ENCODE data around the gene ROR2. TPM values are rescaled to one million over a fixed set of nuclear protein-coding genes. Genes with fewer than 3 reads are reported as not detected.

The ROR2 gene
- total and polyA plus RNA-seq, 11 donors = 0.18 to 9.0 (median 0.49) TPM

DNA sequence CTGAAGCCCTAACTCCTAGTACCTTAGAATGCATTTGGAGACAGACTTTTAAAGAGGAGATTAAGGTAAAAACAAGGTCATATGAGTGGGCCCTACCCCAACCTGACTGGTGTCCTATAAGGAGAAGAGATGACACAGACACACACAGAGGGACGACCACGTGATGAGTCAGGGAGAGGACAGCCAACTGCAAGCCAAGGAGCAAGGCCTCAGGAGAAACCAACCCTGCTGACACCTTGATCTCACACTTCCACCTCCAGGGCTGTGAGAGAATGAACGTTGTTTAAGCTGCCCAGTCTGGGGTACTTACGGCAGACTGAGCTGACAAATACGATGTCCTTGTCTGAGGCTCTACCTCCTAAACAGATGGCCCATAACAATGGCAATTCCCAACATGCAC lies 93.6 kb downstream of the ROR2 start:
- no peak overlapping the region for H3K27ac ChIP-seq
- intact Hi-C loops (cut with DNase I) = no loop called here
- WGBS, 4 donors = 80 to 89% (median 83%) methylated on average over 5 of the region's 5 CpGs
- H3K4me1 ChIP-seq = no peaks in the 10 kb centered on the region
- TF ChIP-seq, protein P1, sequence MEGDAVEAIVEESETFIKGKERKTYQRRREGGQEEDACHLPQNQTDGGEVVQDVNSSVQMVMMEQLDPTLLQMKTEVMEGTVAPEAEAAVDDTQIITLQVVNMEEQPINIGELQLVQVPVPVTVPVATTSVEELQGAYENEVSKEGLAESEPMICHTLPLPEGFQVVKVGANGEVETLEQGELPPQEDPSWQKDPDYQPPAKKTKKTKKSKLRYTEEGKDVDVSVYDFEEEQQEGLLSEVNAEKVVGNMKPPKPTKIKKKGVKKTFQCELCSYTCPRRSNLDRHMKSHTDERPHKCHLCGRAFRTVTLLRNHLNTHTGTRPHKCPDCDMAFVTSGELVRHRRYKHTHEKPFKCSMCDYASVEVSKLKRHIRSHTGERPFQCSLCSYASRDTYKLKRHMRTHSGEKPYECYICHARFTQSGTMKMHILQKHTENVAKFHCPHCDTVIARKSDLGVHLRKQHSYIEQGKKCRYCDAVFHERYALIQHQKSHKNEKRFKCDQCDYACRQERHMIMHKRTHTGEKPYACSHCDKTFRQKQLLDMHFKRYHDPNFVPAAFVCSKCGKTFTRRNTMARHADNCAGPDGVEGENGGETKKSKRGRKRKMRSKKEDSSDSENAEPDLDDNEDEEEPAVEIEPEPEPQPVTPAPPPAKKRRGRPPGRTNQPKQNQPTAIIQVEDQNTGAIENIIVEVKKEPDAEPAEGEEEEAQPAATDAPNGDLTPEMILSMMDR (IDR thresholded peaks at IDR 0.05) = no peak
- no peak for TF ChIP-seq POLR2A (IDR thresholded peaks at IDR 0.05)
- H3K9me3 ChIP-seq = peaks cover 0 to 4% (median 0%) of the 10 kb centered on the region in 12 donors
- no peaks in the 10 kb centered on the region for H3K36me3 ChIP-seq
- no peak overlapping the region for H3K4me3 ChIP-seq
- no peak for DNase-seq
- no peak for ATAC-seq
- no peaks in the 10 kb centered on the region for H3K27me3 ChIP-seq

DNA sequence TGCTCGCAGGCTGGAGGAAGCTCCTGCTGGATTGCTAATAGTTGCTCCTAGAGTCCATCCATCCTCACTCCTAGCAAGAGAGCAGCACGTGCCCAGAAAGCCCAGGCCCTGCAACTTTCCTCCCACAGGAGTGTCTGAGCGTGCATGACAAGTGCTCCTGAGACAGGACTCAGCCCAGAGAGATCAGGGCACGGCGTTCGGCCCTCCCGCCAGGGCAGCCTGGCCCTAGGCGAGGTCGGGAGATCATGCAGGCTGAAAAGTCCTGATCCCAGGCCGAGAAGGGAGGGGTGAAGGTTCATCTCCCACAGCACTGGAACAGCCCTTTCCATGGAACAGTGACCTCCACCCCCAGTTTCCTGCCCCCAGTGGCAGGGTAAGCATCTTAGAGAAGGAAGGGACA lies 94.8 kb downstream of the ROR2 start:
- no peak overlapping the region for H3K27ac ChIP-seq
- H3K4me3 ChIP-seq = no peak overlapping the region
- DNase-seq (no peak), ATAC-seq (no peak)
- no peaks in the 10 kb centered on the region for H3K9me3 ChIP-seq
- no peaks in the 10 kb centered on the region for H3K4me1 ChIP-seq
- no peaks in the 10 kb centered on the region for H3K27me3 ChIP-seq
- no peaks in the 10 kb centered on the region for H3K36me3 ChIP-seq
- TF ChIP-seq, protein P1 (IDR thresholded peaks at IDR 0.05) = no peak
- 76 to 83% (median 79%) methylated on average over 9 to 10 of the region's 10 CpGs for WGBS, 4 donors
- intact Hi-C loops (cut with DNase I) = no loop called here

DNA sequence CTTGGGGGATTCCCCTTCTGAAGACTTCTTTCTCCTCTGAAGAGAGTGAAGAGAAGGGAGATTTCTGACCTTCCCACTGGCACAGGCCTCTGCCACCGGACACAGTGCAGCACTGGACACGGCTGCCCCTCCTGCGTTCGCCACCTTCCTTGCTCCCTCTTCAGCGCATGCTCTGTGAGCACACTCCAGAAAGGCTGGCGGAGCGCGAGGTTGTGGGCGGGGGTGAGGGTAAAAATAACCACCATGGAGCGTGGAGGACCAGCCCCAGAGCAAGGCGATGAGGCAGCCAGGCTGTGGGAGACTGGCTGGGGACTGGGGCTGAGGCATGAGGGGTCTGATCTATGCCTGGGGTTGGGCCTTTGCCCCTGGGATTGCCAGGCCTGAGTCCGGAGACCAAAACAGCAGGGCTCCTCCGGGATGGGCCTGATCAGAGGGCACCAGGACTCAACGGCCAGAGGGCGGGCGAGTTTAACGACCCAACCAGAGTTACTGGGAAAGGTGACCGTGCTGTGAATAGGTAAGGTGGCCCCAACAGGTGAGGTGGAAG lies 97.2 kb downstream of the ROR2 start:
- H3K27ac ChIP-seq = no peak overlapping the region

DNA sequence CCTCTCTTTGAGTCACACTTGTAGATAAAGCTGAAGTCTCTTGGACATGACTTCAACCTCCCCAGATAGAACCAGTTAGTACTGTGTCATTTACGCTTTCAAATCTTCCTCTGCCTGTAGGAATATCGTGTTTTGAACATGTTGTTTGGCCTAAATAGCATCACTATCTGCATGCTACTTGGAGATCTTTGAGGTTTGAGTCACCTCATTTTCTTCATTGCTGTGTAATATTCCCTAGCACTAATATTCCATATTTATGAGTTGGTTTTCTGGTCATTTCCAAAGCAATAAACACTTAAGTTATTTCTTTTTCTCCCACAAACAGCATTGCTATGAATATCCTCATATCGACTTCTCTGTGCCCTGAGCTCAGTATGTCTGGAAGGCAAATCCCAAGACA lies 100.3 kb downstream of the ROR2 start:
- no peak for TF ChIP-seq POLR2A (IDR thresholded peaks at IDR 0.05)
- TF ChIP-seq, protein P1 (IDR thresholded peaks at IDR 0.05) = no peak
- H3K27me3 ChIP-seq = no peaks in the 10 kb centered on the region
- no peak overlapping the region for H3K27ac ChIP-seq
- no peaks in the 10 kb centered on the region for H3K9me3 ChIP-seq
- intact Hi-C loops (cut with DNase I) = no loop called here
- no peak overlapping the region for H3K4me3 ChIP-seq
- ATAC-seq = no peak
- DNase-seq = no peak
- H3K4me1 ChIP-seq = peaks cover 0 to 7% (median 0%) of the 10 kb centered on the region in 12 donors
- H3K36me3 ChIP-seq = no peaks in the 10 kb centered on the region
- 89 to 95% (median 93%) methylated on average over 3 of the region's 3 CpGs for WGBS, 4 donors

More for the DNA sequence above, 97.2 kb downstream of the ROR2 start:
- intact Hi-C loops (cut with DNase I) = no loop called here
- H3K4me1 ChIP-seq = peaks cover 0 to under 1% (median 0%) of the 10 kb centered on the region in 12 donors
- DNase-seq (peak in 3 of 5 donors; percentile 39 to 64 (median 62)), ATAC-seq (peak; percentile 83 to 93 (median 90))
- no peak for TF ChIP-seq POLR2A (IDR thresholded peaks at IDR 0.05)
- TF ChIP-seq, protein P1 (IDR thresholded peaks at IDR 0.05) = no peak
- no peaks in the 10 kb centered on the region for H3K9me3 ChIP-seq
- no peak overlapping the region for H3K4me3 ChIP-seq
- no peaks in the 10 kb centered on the region for H3K36me3 ChIP-seq
- 60 to 79% (median 69%) methylated on average over 18 of the region's 18 CpGs for WGBS, 4 donors
- no peaks in the 10 kb centered on the region for H3K27me3 ChIP-seq

Data from heart left ventricle (tissue), 16 donors.